ENCODE data around the gene ZNF593OS.

GRCh38 chr1:26169669-26170471 is 1.8 kb downstream of the ZNF593OS start, which contains the start of gene ZNF593:
- TF ChIP-seq POLR2A (IDR thresholded peaks at IDR 0.05) (peak; percentile 33 to 62), CTCF (IDR thresholded peaks at IDR 0.05) (peak; percentile 94 to 99 (median 97))
